Esophagus muscularis mucosa (tissue), 4 donors: ENCODE data around the gene KRT7.

Source experiments
- CTCF ChIP-seq, 3 experiments: fragments of 200-600 bp in 2 of 3; fragments of 450-650 bp in 1 of 3; sonication (generic) in 2 of 3; IDR thresholded peaks; one replicate each; pipeline ENCODE4 v1.5.1; 2017 to 2019; ENCODE audit warnings: antibody characterized with exemption in 3 of 3, mild to moderate bottlenecking in 2 of 3, moderate library complexity in 1 of 3
- EP300 ChIP-seq: sonication (generic); formaldehyde crosslinking; IDR thresholded peaks from one replicate; pipeline ENCODE4 v1.6.1; 2017; ENCODE audit warnings: antibody characterized with exemption
- POLR2A ChIP-seq: fragments of 450-650 bp; IDR thresholded peaks from one replicate; pipeline ENCODE4 v1.6.1; 2017; ENCODE audit warnings: antibody characterized with exemption, moderate library complexity, mild to moderate bottlenecking, low read depth
- POLR2AphosphoS5 ChIP-seq, 2 donors: sonication (generic); formaldehyde crosslinking; IDR thresholded peaks; one replicate each; pipeline ENCODE4 v1.6.1; 2017; ENCODE audit warnings: antibody characterized with exemption in 2 of 2

- TF ChIP-seq CTCF (IDR thresholded peaks at IDR 0.05) (no peak), POLR2A (no peak), EP300 (no peak), POLR2AphosphoS5 (IDR thresholded peaks at IDR 0.05) (peak; percentile 10 to 81)
Observed at GRCh38 chr12:52207895-52208294, 25.1 kb upstream of the KRT7 start.
